Astrocyte (in vitro differentiated cells and primary cell): ENCODE measurements around the gene PLPP3. TPM values are rescaled to one million over a fixed set of nuclear protein-coding genes. Genes with fewer than 3 reads are reported as not detected.

Experiments used
- DNase-seq: peaks from one replicate; pipeline ENCODE4 v3.0.0-alpha.2; 2010; ENCODE audit warnings: low read depth
- FAIRE-seq: peaks from 2 replicates; lab custom pipeline; 2011; peaks lifted over from hg19 to GRCh38; lab: Jason Lieb, UNC
- H2AFZ ChIP-seq: 2 replicates; pipeline ENCODE4 v1.6.0; 2012; ENCODE audit warnings: low read depth, low read length, inconsistent platforms
- H3K27ac ChIP-seq: 2 replicates; pipeline ENCODE4 v1.5.1; 2011; ENCODE audit warnings: low read depth, low read length, inconsistent platforms
- H3K27me3 ChIP-seq: 2 replicates; pipeline ENCODE4 v1.6.0; 2011; ENCODE audit warnings: low read length, inconsistent platforms; ENCODE audit not compliant: insufficient read depth
- H3K36me3 ChIP-seq: 2 replicates; pipeline ENCODE4 v1.5.1; 2011; ENCODE audit warnings: low read length, inconsistent platforms; ENCODE audit not compliant: insufficient read depth
- H3K4me1 ChIP-seq: 2 replicates; pipeline ENCODE4 v1.5.1; 2011; ENCODE audit warnings: low read length, inconsistent platforms; ENCODE audit not compliant: insufficient read depth
- H3K4me2 ChIP-seq: 2 replicates; pipeline ENCODE4 v1.6.0; 2012; ENCODE audit warnings: low read length, inconsistent platforms
- H3K4me3 ChIP-seq: 2 replicates; pipeline ENCODE4 v1.5.1; 2011; ENCODE audit warnings: low read depth, mild to moderate bottlenecking, low read length, inconsistent platforms; ENCODE audit not compliant: insufficient read depth
- H3K79me2 ChIP-seq: 2 replicates; pipeline ENCODE4 v1.6.0; 2012; ENCODE audit warnings: mild to moderate bottlenecking, low read length, inconsistent platforms; ENCODE audit not compliant: insufficient read depth
- H3K9ac ChIP-seq: 2 replicates; pipeline ENCODE4 v1.6.0; 2012; ENCODE audit warnings: mild to moderate bottlenecking, low read length, inconsistent platforms
- H3K9me3 ChIP-seq: 2 replicates; pipeline ENCODE4 v1.5.1; 2012; ENCODE audit warnings: low read depth, mild to moderate bottlenecking, low read length, inconsistent platforms; ENCODE audit not compliant: insufficient read depth
- H4K20me1 ChIP-seq: 2 replicates; pipeline ENCODE4 v1.6.0; 2012; ENCODE audit warnings: low read length, inconsistent platforms; ENCODE audit not compliant: insufficient read depth
- H3K27ac Mint-ChIP-seq: one replicate; pipeline ENCODE4 v1.8.0; 2021; ENCODE audit warnings: mild to moderate bottlenecking, mixed read lengths; ENCODE audit not compliant: unreplicated experiment
- H3K27me3 Mint-ChIP-seq: one replicate; pipeline ENCODE4 v1.8.0; 2021; ENCODE audit warnings: low read depth, mixed read lengths; ENCODE audit not compliant: unreplicated experiment
- H3K36me3 Mint-ChIP-seq: one replicate; pipeline ENCODE4 v1.8.0; 2021; ENCODE audit warnings: low read depth, mixed read lengths; ENCODE audit not compliant: unreplicated experiment
- H3K4me1 Mint-ChIP-seq: one replicate; pipeline ENCODE4 v1.8.0; 2021; ENCODE audit warnings: low read depth, mixed read lengths; ENCODE audit not compliant: unreplicated experiment
- H3K4me3 Mint-ChIP-seq: one replicate; pipeline ENCODE4 v1.8.0; 2021; ENCODE audit warnings: mild to moderate bottlenecking, moderate library complexity, mixed read lengths; ENCODE audit not compliant: unreplicated experiment
- H3K9me3 Mint-ChIP-seq: one replicate; pipeline ENCODE4 v1.8.0; 2021; ENCODE audit warnings: mild to moderate bottlenecking, mixed read lengths; ENCODE audit not compliant: unreplicated experiment
- EZH2 ChIP-seq: IDR thresholded peaks from 2 replicates; pipeline ENCODE4 v1.6.1; 2012; ENCODE audit warnings: mild to moderate bottlenecking, low read length, inconsistent platforms; ENCODE audit not compliant: insufficient read depth
- total RNA-seq: library from RNA; stranded (reverse); gene quantifications from 2 replicates; pipeline ENCODE4 v1.2.1, GENCODE V29; 2021
- TF ChIP-seq, protein P1 (sequence below): IDR thresholded peaks from 2 replicates; pipeline ENCODE4 v1.5.1; 2011; ENCODE audit warnings: low read depth, mild to moderate bottlenecking, inconsistent platforms, low read length, moderate library complexity; ENCODE audit not compliant: insufficient read depth

The PLPP3 gene
- total RNA-seq, 1 donor from 2014 or later = 2.2 TPM

DNA sequence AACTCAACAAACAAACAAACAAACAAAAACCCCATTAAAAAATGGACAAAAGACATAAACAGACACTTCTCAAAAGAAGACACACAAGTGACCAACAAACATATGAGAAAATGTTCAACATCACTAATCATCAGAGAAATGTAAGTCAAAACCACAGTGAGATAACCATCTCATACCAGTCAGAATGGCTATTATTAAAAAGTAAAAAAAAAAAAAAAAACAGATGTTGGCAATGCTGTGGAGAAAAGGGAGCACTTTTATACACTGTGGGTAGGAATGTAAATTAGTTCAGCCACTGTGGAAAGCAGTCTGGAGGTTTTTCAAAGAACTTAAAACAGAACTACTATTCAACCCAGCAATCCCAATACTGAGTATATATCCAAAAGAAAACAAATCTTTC lies 94.7 kb downstream of the PLPP3 start:
- Histone ChIP-seq H3K4me3 (no peak overlapping the region), H3K9ac (no peak overlapping the region), H3K4me2 (no peak overlapping the region), H3K36me3 (no peaks in the 10 kb centered on the region), H2AFZ (no peak overlapping the region), H3K9me3 (no peaks in the 10 kb centered on the region), H4K20me1 (no peaks in the 10 kb centered on the region), H3K79me2 (no peaks in the 10 kb centered on the region), H3K4me1 (no peaks in the 10 kb centered on the region), H3K27me3 (no peaks in the 10 kb centered on the region), H3K27ac (no peak overlapping the region)
- no peak overlapping the region for H3K4me3 Mint-ChIP-seq
- DNase-seq (peak; percentile 30), FAIRE-seq (no peak)
- TF ChIP-seq EZH2 = no peak
- TF ChIP-seq, protein P1, sequence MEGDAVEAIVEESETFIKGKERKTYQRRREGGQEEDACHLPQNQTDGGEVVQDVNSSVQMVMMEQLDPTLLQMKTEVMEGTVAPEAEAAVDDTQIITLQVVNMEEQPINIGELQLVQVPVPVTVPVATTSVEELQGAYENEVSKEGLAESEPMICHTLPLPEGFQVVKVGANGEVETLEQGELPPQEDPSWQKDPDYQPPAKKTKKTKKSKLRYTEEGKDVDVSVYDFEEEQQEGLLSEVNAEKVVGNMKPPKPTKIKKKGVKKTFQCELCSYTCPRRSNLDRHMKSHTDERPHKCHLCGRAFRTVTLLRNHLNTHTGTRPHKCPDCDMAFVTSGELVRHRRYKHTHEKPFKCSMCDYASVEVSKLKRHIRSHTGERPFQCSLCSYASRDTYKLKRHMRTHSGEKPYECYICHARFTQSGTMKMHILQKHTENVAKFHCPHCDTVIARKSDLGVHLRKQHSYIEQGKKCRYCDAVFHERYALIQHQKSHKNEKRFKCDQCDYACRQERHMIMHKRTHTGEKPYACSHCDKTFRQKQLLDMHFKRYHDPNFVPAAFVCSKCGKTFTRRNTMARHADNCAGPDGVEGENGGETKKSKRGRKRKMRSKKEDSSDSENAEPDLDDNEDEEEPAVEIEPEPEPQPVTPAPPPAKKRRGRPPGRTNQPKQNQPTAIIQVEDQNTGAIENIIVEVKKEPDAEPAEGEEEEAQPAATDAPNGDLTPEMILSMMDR = no peak
- H3K9me3 Mint-ChIP-seq = peaks cover 3% of the 10 kb centered on the region
- H3K27ac Mint-ChIP-seq = no peak overlapping the region
- peaks cover 1% of the 10 kb centered on the region for H3K4me1 Mint-ChIP-seq
- H3K36me3 Mint-ChIP-seq = no peaks in the 10 kb centered on the region
- H3K27me3 Mint-ChIP-seq = peaks cover 6% of the 10 kb centered on the region

DNA sequence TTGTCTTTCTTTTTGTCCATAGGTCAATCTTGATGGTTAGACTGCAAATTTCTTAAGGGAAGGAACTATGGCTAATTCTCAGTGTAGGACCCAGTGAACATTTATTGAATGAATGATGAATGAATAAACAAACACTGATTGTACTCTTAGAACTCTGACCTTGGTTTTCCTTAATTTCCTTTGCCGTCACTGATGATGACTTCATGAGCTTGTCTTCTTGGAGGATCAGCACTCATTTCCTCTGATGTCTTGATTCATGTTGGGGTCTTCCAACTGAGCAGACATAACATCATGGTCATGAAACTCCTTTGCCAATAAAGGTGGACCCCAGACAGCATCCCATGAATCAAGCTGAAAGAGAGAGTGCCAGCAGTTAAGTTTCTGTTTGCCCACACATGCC lies 96.3 kb downstream of the PLPP3 start:
- no peak overlapping the region for H3K4me2 ChIP-seq
- no peaks in the 10 kb centered on the region for H3K27me3 ChIP-seq
- no peak overlapping the region for H3K4me3 ChIP-seq
- H3K4me1 ChIP-seq = no peaks in the 10 kb centered on the region
- Mint-ChIP-seq H3K9me3 (no peaks in the 10 kb centered on the region), H3K27me3 (peaks cover 17% of the 10 kb centered on the region), H3K4me3 (no peak overlapping the region), H3K27ac (no peak overlapping the region), H3K4me1 (peaks cover 1% of the 10 kb centered on the region), H3K36me3 (no peaks in the 10 kb centered on the region)
- TF ChIP-seq, protein P1 = no peak
- no peak for TF ChIP-seq EZH2
- no peak overlapping the region for H3K27ac ChIP-seq
- no peaks in the 10 kb centered on the region for H3K36me3 ChIP-seq
- DNase-seq = no peak
- no peak overlapping the region for H3K9ac ChIP-seq
- H4K20me1 ChIP-seq = no peaks in the 10 kb centered on the region
- H3K9me3 ChIP-seq = no peaks in the 10 kb centered on the region
- no peak overlapping the region for H2AFZ ChIP-seq
- FAIRE-seq = peak; percentile 74
- H3K79me2 ChIP-seq = no peaks in the 10 kb centered on the region

DNA sequence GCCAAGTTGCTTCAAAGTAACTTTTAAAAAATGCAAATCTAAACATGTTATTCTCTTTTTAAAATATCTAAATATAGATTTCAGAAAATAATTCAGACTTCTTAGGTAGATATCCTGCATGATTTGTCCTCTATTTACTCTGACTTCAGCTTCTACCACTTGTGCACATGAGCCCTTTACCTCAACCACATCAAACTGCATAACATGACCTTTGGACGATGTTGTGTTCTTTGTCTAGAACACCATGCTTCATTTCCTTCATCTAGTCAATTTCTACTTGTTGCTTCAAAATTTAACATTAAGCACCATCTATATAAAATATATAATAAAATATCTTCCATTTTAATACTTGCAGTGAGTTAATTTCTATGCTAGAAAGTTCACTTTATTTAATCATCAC lies 96.9 kb downstream of the PLPP3 start:
- Histone ChIP-seq H3K36me3 (no peaks in the 10 kb centered on the region), H3K9me3 (no peaks in the 10 kb centered on the region), H3K4me3 (no peak overlapping the region), H3K27ac (no peak overlapping the region), H2AFZ (no peak overlapping the region), H3K4me1 (peaks cover 3% of the 10 kb centered on the region), H3K9ac (no peak overlapping the region), H3K79me2 (no peaks in the 10 kb centered on the region), H4K20me1 (no peaks in the 10 kb centered on the region), H3K27me3 (no peaks in the 10 kb centered on the region), H3K4me2 (no peak overlapping the region)
- peaks cover 17% of the 10 kb centered on the region for H3K27me3 Mint-ChIP-seq
- no peak for FAIRE-seq
- DNase-seq = no peak
- no peak overlapping the region for H3K27ac Mint-ChIP-seq
- no peak overlapping the region for H3K4me3 Mint-ChIP-seq
- H3K4me1 Mint-ChIP-seq = peaks cover 1% of the 10 kb centered on the region
- no peaks in the 10 kb centered on the region for H3K9me3 Mint-ChIP-seq
- no peaks in the 10 kb centered on the region for H3K36me3 Mint-ChIP-seq
- no peak for TF ChIP-seq EZH2
- TF ChIP-seq, protein P1 = no peak
